Pulmonary artery endothelial cell (primary cell): ENCODE results near the gene KCNIP4. TPM values are rescaled to one million over a fixed set of nuclear protein-coding genes. Genes with fewer than 3 reads are reported as not detected.

ENCODE experiments used
- DNase-seq: peaks from one replicate; pipeline ENCODE4 v3.0.0-alpha.2; 2011; ENCODE audit warnings: low read depth, low spot score
- total RNA-seq: library from RNA; depleted of rRNA; stranded (reverse); fragments of >200 nt; gene quantifications from 2 replicates; pipeline ENCODE4 v1.2.3, GENCODE V29; 2014

KCNIP4 gene
- total RNA-seq, 1 donor from 2014 or later = not detected

DNA sequence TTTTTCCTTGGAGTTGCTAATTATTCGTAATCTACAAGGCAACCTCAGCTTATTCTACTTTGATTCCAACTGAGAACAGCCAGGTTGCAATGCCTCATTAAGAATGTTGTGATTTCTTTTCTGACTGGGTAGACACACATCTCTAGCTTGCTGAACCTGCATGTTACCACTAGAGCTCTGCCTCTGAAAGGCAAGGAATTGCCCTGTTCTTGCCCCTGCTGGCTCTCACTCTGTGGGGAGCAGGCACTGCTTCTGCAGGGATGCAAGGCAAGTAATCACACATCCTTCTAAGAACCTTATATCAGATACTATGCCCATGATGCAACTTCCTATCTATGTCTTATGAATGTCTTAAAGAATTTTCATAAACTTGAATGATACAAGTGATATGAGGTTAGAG is 745.2 kb downstream of the KCNIP4 start:
- no peak for DNase-seq

- DNase-seq = no peak
These were observed 745.6 kb downstream of the KCNIP4 start for GRCh38 chr4:21202959-21203358.

GRCh38 chr4:21198683-21199082 is 749.9 kb downstream of the KCNIP4 start:
- DNase-seq = no peak

GRCh38 chr4:21195682-21196081 is 752.9 kb downstream of the KCNIP4 start:
- no peak for DNase-seq

DNA sequence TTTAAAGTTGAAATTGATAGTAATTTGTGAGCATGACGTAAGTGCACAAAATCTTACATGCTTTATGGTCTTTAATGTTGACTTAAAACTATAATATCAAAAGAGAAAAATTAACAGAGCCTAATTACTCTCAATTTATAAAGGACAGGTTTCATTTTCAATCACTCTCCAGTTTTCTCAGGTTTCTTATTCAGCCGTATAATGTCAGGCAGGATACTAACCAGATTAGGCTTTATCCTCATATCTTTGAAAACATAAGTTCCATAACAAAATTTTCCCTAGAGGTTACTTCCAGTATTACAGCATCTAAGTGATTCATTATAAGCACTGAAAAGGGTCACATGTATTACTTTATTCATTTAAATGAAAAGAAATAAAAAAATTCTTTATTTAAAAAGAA is 756.2 kb downstream of the KCNIP4 start:
- no peak for DNase-seq

DNA sequence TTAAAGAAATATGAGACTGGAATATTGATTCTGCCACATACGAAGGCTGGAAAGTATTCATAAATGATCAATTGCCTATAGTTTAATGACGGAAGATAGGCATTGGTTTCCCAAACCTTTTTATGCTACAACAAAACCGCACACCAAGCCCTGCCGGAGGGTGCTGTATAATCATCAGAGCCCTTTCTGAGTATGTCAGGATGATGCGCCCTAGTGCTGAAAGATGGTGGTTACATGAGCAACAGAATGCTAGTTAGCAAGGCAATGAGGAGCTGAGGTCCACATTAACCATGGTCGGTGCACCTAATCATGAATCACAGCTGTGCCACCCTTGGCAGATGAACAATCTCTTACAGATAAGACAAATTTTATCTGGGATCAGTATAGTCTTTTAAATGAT is 757.3 kb downstream of the KCNIP4 start:
- no peak for DNase-seq

- no peak for DNase-seq
These were observed 763.8 kb downstream of the KCNIP4 start for GRCh38 chr4:21184788-21185187.

DNA sequence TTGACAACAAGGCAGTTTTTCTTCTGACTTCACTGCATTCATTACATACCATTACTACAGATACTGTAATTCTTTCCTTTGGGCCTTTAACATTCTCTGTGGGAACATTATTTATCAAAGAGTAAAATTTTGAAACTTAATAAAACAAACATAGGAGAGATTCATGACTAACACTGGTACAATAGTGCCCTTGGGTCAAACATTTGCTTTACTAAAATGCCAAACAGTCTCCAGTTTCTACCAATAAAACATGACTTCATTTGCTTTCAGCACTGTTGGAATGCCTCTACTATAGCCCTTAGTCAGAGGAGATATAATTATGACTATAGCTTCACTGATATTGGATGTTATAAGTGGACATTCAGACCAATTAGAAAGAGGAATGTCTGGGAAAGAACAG is 766.9 kb downstream of the KCNIP4 start:
- DNase-seq = no peak

- no peak for DNase-seq
These were observed 770.7 kb downstream of the KCNIP4 start for GRCh38 chr4:21177871-21178270.

DNA sequence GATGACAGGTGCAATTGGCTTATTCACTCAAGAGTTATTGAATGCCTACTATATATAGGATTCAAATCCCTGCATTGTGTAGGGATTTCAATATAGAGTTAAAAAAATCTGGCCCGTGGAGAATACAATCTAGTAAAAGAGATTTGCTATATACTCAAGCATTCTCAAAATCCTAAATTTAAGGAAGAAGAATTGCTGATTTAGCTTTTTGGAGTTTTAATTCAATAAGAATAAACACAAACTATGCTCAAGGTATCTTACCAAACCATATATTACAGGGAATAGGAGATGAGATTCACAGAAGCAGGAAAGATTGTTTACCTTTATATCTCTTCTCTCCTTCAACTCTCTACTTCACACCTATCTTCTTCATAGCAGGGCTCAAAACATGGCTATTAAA is 771.5 kb downstream of the KCNIP4 start:
- DNase-seq = no peak

GRCh38 chr4:21167711-21168110 is 780.9 kb downstream of the KCNIP4 start:
- no peak for DNase-seq

DNA sequence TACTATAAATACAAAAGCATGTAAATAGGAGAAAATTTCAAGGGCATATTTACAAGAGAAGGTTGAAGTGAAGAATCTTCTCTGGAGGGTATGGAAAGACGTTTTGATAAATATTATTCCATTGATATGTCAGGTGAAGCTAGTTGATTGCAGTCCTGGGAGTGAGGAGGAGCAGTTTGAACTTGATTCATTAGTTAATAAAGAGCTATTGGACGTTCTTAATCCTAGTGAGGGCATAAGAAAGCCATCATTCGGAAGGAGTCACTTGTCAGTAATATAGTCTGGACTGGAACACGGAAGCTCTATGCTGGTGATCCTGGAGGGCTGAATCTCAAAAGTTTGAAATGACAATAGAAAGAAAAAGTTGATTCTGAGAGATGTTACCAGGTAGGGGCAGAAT is 793.2 kb downstream of the KCNIP4 start:
- DNase-seq = no peak

GRCh38 chr4:21139327-21139726 is 809.2 kb downstream of the KCNIP4 start:
- no peak for DNase-seq

DNA sequence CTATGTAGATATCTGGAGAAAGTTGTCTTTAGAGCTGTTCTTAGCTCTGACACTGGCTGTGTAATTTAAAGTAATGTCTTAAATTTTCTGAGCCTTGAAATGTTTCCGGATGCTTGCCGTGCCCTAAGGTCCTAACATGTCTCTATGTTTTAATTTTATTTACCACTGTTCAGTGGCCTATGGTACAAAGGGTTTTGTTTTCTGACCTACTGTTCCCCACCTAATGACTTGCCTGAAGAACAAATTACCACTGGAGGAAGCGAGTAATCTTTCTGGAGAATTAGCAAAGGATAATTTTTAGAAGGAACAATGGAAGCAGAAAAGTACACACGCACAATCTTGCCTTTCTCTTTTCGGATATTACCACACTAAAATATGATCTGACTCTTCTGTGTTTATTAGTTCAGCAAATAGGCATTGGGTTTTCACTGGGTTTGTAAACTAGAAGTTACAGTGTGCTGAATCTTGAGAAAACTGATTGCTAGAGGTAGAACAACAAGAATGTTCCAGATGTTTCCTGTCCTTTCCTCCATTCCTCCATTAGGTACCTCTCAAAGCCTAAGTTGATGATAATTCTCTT is 812.4 kb downstream of the KCNIP4 start:
- peak; percentile 17 for DNase-seq

GRCh38 chr4:21134994-21135393 is 813.6 kb downstream of the KCNIP4 start:
- peak; percentile 27 for DNase-seq

DNA sequence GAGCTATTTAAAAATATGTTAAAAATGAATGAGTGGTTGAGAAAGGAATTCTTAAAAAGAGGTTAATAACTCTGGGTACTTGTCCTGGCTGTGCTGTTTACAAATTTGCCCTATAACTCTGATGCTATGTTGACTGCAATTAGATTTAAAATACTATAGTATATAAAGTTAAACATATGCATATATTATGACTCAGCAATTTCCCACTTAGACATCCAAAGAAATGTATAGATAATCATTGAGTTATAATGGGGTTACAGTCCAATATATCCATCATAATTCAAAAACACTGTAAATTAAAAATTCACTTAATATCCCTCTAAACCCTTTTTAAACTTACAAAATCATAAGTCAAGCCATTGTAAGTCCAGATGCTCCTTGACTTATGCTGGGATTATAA is 818.0 kb downstream of the KCNIP4 start:
- DNase-seq = no peak

GRCh38 chr4:21126014-21126512 is 822.5 kb downstream of the KCNIP4 start:
- no peak for DNase-seq

DNA sequence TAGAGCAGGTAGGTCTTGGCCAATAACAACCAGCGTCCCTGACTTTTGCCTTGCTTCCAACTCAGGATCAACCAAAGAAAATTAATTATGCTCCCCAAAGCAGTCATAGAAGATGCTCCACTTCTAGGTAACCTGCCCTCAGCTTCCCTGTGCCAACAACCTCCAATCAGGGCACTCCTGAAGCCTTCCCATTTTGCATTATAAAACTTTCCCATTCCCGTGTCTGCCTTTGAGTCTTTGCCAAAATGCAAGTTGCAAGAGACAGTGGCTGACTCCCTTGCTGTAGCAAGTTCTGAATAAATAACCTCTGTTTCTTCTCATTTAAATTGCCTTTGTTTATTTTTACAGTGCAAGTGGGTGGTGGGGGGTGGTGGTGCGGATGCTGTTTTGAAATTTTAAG is 830.3 kb downstream of the KCNIP4 start:
- DNase-seq = no peak

DNA sequence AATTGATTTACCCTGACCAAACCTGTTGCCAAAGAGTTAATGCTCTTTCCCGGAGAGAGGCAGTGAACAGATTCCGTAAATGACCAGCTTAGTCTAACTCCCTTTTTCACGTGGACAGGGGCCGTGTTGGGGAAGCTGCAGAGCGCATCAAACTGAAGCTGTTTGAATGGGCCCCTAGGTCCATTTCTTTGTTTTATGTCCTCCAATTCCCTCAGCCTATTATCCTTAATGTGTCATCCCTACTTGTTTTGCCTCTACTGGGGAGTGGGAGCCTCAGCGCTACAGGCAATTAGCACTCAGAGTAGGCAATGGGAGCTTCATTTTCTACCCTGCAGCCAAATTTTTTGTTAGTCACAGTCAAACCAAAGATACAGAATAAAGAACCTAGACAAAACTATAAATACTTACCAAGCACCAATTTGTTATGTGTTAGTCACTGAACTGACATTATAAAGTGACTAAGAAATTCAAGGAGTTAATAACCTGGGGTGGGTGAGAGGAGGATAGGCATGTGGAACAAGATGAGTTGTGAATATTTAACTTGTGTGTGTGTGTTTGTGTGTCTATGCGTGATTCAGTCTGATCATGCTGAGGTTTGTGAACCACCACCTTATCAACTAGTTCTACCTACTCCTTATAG is 830.9 kb downstream of the KCNIP4 start:
- no peak for DNase-seq

DNA sequence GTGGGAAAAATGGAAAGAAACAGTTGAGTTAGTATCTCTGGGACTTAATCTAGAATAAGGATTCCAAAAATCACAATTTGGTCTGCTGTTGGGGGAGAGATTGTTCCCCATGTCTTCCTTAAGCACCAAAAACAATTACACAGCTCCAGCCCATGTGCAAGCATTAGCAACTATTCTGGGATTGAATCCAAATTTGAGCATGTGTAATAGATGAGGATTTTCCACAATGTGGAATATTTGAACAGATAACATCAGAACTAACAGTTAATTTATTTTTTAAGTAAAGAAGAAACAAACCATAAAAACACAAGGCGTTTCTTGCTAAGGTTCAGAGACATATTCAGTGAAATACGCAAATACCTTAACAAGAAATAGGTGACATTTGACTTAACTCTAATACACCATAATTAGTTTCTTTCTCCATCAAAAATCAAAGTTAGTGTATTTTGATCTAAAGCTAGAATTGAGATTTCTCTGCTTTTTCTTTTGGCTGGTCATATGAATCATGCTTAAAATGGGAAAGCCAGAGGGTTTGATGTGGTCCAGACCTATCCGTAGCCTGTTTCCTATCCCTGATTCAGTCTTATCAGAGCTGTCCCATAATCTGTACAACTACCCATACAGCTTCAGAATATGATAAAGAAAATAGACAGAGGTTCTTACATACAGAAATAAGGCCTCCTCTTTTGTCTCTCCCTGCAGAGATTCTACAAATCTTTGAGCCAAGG is 834.9 kb downstream of the KCNIP4 start:
- DNase-seq = peak; percentile 41

- no peak for DNase-seq
These were observed 845.9 kb downstream of the KCNIP4 start for GRCh38 chr4:21102667-21103066.

- no peak for DNase-seq
These were observed 850.7 kb downstream of the KCNIP4 start for GRCh38 chr4:21097865-21098264.

- peak; percentile 35 for DNase-seq
These were observed 851.5 kb downstream of the KCNIP4 start for GRCh38 chr4:21097026-21097425.
